GM18517 (cell line): ENCODE results near the gene PCF11.
"Not testable (repeated sequence)": the region's sequence is repeated elsewhere in the genome, so short reads cannot be mapped to it uniquely, and the experiment has no call there.

Experiments
- ATAC-seq: cut with Tn5 transposase; IDR thresholded peaks from one replicate; pipeline ENCODE4 v1.9.1; 2021; ENCODE audit warnings: mild to moderate bottlenecking, moderate library complexity; ENCODE audit not compliant: unreplicated experiment

Gene PCF11

DNA sequence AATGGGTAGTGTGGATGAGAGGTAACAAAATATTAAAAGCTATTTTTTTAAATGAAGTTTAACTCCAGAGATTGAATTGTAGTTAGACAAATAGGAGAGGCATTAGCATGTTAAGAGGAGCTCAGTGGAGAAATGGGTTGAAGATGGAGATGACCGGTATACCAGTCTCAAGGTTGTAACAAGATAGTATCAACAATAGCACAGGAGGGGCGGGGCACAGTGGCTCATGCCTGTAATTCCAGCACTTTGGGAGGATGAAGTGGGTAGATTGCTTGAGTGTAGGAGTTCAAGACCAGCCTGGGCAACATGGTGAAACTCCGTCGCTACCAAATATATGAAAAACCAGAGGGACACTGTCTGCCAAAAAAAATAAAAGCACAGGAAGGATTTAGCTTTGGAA, 30.5 kb downstream of the PCF11 start:
- ATAC-seq: no peak

DNA sequence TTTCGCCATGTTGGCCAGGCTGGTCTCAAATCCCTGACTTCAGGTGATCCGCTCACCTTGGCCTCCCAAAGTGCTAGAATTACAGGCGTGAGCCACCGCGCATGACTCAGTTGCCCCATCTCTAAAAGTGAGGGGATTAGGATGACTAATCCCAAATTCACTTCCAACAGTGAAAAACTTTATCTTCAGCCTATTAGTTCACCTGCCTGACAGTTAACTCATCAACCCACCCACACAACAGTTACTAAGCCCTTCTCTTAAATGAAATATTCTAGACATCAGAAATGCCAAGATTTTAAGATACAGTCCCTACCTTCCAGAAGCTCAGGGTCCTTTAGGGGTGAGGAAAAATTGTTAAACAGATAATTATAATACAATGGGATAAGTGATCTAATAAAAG, 34.6 kb downstream of the PCF11 start:
- ATAC-seq: no peak

DNA sequence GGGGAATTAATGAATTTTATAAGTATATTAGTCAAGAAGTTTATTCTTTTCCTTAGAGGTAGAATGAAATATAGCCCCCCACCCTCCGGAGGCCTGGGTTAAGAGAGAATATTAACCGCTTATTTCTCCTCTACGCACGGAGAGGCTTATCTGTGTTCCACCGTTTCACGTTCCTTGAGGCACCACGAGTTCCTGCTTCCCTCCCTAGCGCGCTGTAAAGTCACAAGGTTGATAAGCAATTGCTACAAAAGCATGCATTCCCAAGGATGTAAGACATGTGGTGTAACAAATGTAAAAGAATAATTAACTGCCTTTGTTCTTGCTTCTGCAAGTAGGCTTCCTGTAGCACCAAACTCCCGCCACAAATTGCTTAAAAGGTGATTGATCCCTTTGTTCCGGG, 35.1 kb downstream of the PCF11 start:
- no peak for ATAC-seq

DNA sequence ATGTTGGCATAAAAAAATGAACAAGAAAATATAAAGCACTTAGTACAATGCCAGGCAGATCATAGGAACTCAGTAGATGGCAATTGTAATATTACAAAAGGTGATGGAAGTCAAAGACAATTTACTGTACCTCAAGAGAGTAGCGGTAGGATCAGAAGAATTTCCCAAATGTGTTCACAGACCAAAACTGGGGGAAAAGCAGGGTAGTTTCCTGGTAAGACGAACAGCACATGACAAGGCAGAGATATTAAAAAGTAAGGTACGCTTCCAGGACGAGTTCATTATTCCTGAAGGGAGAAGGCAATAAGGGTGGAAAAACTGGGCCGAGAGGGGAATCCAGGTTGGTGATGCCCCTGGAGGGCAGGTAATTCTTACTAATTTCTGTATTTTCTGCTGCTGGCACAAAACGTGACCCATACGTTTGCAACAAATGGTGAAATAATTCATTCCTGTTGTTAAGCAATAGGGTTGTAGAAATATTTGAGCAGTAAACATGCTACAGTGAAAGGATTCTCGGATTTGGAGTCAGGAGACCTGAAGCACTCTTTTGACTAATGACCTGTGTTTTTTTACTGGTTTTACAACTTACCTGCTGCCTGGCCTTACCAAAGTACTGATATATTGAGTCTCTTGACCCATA, 35.8 kb downstream of the PCF11 start:
- ATAC-seq: no peak

DNA sequence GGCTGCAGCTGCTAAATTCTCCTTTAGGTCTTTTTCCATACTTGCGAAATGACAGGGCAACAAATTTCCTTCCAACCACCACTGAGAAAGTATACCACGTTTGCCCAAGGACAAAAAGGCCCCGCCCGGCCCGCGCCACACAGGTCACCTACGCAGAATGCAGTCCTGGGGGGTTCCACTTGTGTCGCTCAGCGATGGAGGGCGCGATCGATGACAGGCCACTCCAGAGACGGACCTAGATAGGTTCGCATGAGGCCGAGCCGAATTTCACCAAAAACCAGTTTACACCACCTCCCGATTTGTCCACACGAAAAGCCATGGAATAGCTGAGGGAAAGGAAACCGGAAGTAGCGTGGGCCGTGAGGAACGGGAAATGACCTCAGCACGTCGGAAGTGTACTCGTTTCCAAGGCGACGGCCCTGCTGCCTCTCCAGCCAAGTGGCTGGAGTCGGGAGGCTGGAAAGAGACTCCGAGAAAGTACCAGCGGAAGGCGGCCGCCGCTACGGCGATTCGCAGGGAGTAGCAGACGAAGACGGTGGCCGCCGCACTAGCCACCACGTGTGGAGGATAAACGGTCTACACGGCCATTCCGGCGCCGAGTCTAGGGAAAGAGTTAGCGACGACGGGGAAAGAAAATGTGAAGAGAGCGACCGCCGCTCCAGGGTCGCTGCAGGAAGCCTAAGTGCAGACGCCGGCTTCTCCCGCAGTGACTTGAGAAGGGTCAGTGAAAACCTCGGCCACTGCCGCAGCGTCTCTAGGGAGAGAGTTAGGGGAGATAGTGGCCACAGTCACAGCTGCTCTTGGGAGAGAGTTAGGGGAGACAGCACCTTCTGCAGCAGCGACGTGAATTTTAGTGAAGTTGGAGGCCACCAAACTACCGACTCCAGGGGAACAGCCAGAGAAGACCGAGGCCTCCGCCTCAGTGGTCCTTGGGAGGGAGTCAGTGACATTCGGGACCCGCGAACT, 36.7 kb downstream of the PCF11 start, which contains the start of gene ANKRD42:
TSS of gene ANKRD42 (plus strand) at position 398 of the 966 bp plus-strand sequence. CDS start 959 bp downstream, outside the sequence.
- ATAC-seq: peak; percentile 90

DNA sequence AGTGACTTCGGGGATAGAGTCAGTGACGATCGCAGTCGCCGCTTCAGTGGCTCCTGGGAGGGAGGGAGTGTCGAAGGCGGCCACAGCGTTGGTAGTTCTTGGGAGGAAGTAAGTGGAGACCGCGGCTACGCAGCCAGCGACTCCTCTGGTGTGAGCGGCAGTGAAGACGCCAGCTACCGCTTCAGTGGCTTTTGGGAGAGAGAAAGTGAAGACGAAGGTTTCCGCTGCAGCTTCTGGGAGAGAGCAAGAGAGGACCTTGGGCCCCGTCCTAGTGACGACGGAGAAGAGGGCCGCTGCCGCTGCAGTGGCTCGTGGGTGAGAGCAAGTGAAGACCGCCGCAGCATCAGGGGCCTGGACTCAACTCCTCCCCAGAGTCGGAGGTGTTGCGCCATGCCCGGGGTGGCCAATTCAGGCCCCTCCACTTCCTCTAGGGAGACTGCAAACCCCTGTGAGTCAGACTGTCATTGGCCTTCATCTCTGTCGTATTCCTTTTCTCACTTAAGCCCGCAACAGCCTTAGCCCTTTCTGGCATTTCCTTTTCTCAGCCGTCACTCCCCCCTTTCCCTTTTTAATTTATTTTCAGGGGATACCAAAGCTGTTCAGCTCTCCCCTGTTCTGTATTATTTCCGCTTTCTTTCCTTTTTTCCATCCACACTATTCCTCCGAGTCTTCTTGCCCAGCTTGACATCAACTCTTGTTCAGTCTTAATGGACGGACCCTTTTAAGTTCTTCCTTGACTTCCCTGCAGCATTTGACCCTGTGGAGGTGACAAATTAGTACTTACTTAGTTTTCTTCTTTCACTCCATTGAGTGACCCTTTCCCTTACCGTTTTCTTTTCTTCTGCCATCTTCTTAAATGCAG, 37.6 kb downstream of the PCF11 start:
- ATAC-seq: peak; percentile 47

DNA sequence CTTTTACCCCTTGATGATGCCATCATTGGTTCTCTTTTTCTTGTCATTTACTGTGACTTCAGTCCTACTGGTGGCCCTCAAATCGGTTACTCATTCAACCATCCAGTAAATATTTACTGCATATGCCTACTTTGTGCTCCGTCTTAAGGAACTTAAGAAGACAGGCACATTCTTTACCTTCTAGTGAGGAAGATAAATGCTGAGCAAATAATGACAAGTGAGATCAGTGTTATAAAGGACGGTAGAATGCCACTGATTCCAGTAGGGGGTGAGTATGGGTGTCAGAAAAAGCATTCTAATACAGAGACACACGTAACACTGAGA, 38.2 kb downstream of the PCF11 start:
- ATAC-seq: no peak

DNA sequence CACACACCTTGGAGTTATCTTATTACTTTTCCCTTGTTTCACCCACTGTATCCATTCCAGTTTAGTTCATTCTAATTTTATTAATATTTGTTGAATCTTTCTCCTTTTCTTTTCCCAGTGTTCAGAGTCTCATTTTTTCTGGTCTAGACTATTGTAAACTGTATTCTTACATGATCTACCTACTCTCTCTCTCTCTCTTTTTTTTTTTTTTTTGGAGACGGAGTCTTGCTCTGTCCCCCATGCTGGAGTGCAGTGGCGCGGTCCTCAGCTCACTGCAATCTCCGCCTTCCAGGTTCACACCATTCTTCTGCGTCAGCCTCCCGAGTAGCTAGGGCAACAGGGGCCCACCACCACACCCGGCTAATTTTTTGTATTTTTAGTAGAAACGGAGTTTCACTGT, 38.7 kb downstream of the PCF11 start:
- ATAC-seq: no peak

DNA sequence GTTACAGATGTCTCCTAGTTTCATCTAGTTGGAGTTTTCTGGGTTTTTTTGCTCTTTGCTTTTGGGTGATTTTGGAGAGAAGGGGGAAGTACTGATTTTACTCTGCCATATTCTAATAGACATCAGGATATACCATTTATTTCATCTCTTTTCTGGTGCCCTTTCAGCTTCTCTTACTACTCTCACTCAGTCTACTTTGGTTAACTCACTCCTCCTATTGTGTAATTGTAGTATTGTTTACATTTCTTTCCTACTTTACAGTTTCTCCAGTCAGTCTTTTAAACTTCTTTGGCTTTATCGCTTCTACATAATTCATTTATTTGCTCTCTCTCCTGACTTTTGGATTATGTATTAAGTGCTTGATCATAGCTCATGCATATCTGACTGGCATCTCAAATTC, 43.1 kb downstream of the PCF11 start:
- no peak for ATAC-seq

DNA sequence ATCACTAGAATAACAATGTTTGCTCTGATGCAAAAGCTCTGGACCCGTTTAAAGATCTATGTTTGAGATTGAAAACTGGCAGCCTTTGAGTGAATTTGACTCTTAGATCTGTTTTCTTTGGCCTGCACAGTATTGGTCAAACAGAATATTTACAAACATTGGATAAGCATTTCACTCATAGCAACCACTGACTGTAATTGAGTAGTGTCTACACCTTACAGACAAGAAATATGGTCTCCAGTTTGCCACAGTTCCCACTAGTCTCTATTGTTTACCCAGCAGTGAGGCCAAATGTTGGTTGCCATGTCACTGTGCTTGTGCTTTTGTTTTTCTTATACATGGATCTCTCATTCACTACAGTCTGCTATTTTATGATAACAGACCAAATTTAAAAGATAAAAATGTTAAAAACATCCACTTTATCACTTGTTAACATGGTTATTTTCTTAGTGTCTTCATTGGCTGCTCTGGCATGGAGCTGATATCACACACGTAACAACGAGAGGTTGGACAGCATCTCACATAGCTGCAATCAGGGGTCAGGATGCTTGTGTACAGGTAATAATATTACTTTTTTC, 48.8 kb downstream of the PCF11 start:
- ATAC-seq: no peak

DNA sequence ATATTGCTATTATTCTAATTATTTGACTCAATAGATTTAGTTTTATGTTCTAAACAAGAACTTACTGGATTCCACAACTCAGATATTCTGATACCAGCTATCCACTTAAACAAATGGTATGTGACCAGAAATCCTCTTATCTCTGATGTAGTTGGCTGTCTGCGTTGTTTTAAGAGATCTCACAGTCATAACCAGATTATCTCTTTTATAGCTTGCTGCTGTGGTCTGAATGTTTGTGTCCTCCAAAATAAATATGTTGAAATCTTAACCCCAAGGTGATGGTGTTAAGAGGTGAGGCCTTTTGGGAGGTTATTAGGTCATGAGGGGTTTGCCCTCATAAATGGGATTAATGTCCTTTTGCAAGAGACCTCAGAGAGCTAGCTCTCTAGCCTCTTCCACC, 49.3 kb downstream of the PCF11 start:
- ATAC-seq: no peak

DNA sequence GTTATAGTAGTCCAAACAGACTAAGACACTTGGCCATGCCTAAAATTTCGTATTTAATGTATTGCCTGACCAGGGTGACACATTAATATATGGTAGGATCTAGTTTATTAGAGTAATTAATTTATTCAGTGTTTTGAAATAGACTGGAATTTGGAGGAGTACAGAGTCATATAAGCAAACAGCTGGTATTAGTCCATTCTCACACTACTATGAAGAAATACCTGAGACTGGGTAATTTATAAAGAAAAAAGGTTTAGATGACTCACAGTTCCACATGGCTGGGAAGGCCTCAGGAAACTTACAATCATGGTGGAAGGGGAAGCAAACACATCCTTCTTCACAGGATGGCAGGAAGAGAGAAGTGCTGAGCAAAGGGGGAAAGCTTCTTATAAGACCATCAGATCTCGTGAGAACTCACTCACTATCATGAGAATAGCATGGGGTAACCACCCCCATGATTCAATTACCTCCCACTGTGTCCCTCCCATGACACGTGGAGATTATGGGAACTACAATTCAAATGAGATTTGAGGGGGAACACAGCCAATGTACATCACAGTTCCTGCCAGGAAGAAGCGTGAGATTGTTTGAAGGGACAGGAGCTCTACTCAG, 49.9 kb downstream of the PCF11 start:
- not testable (repeated sequence) for ATAC-seq

DNA sequence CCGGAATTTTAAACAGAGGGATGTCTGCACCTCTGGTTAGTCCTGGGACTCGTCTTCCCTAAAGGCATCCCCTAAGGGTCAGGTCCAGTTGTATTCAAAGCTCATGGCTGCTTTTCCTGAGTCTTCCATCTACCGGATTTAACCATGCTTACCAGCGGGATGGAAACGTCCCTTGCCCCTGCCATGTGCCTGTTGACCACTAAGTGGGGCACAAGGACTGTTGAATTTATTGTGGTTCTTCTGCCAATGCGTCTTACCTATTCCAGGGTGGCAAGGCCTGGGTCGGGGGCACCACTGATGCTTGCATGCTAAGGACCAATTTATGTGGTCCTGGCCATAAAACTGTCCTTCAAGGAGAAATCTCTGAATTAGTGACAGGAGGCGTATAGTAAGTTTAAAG, 62.2 kb downstream of the PCF11 start:
- ATAC-seq: no peak

DNA sequence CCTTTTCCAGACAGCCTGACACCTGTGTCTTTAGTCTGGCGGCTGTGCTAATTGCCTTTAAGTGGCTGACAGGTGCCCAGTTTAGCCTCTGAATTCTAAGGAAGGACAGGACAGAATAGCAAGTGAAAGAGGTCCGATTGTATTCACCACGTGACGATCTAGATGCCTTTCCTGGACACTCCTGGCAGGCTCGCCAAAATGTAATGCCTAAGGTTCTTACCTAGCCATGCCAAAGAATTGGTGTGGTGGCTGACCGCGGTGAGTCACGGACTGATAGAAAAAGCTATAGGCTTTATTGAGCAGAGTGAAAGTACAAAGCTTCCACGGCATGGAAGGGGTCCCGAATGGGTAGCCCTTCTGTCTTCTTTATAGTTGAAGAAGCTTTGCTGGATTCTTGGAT, 63.3 kb downstream of the PCF11 start:
- no peak for ATAC-seq

DNA sequence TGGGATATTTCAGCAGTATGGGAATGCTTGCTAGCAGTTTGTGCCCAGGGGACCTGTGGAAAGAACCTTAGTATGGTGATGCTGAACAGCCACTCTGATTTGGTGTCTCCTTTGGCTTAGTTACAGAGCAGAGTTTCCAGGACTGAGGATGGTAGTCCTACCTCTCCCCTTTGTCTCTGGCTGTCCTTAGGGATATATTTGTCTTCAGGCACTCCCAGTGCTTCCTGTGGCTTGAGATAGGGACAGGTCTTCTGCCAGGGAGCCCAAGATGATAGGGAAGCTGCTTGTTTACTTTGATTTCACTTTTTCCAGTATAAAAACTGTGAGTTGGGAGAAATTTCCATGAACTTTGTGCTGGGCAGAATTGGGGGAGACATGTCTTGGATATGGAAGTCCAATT, 64.8 kb downstream of the PCF11 start:
- ATAC-seq: no peak

DNA sequence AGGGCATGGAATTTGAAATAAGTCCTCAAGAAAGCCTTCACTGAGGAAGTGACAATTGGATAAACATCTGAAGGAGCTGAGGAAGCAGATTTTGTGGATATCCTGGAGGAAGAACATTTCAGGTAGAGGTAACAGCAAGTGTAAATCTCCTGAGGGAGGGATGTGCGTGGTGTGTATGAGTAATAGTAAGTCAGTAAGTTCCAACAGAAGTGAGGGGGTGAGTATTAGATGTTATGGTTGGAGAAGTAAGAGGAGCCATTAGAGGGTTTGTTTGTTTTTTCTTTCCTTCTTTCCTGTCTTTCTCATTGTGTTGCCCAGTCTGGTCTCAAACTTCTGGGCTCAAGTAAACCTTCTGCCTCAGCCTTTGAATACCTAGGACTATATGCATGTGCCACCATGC, 65.6 kb downstream of the PCF11 start:
- no peak for ATAC-seq

DNA sequence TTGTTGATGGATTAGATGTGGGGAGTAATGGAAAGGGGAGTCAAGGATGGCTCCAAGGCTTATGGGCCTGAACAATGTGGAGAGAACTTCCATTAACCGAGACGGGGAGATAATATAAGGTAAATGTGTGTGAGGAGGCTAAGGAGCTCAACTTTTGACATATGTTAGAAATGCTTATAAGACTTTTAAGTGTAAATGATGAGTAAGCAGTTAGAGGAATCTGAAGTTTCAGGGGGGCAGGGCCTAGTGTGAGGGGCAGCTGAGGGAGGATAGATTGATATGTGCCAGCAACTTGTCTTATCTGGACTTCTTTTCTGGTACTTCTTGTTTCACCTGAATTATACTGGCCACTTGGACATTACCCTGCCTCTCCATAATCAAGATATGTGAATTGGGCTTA, 66.5 kb downstream of the PCF11 start:
- ATAC-seq: no peak

DNA sequence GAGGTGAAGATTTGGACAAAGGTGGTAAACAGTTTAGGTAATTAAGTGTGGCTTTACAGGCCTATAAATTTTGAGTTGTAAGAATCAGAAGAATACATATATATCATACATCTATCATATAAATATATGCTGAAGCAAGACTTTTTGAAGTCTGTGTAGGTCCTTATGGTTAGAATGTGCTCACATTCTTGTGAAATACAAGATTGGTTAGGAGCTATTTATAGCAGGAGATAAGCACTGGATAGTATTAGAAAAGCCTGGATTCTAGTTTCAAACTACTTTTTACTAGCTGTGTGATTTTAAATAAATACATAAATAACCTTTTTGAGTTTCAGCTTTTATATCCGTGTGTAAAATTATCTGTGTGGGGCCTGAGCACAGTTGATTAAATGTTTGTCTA, 78.9 kb downstream of the PCF11 start:
- no peak for ATAC-seq
